ENCODE measurements around the gene CLEC16A.

Gene CLEC16A

DNA sequence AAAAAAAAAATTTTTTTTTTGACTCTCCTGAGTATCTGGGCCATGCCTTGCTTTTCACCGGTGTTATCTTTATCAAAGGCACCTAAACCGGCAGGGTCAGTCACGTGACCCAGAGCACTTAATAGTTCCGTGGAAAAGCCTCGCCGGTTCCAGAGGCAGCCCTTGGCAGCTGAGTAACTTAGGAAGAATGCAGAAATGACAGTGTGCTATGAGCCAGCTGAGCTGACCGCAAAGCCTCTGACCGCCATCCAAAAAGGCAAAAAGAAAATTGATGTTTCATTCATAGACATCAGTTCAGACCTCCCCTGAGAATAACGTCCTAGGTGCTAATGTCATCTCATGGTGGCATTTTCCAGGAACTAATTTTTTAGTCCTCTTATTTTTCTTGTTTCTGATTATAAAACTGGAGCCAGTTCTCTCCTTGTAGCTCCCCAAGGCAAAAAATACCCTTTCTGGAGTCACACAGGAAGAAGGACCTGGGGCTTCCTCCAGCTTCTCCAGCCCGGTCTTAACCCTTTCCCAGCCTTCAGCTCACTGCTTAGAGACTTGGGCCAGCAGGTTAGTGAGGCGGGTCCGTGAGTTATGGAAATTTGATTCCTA, 189.1 kb downstream of the CLEC16A start:
- DNase-seq, result no peak

DNA sequence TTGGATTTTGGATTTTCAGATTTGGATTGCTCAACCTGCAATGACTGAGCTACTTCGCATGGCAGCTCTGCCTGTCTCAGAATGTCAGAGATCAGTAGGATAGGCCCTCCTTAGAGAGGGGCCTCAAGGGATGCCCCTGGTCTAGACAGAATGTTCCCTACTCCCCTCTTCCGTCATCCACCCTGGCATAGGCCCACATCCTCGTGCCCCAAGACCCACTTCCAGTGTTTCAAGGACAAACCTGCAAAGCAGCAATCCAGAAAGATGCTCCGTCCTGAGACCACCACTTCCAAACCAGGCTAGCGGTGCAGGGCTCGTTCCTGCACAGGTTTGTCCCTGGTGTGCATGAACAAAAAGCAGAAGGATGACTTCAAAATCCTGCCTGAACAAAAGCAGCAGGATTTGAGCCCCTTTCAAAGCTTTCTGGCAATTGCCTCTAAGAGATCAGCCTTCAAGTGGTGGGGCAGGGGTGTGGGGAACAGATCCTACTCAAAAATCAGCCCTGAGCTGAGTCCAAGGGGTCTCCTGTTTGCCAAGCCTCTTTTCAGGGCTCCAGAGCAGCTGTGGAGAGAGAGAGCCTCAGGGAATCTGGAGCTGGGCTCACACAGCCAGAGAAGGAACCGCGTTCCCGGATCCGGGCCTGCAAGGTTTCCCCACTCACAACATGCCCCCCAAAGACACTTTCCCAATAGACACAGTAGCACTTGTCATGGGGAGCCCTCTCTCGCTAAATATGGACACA, 190.5 kb downstream of the CLEC16A start:
- no peak for DNase-seq

DNA sequence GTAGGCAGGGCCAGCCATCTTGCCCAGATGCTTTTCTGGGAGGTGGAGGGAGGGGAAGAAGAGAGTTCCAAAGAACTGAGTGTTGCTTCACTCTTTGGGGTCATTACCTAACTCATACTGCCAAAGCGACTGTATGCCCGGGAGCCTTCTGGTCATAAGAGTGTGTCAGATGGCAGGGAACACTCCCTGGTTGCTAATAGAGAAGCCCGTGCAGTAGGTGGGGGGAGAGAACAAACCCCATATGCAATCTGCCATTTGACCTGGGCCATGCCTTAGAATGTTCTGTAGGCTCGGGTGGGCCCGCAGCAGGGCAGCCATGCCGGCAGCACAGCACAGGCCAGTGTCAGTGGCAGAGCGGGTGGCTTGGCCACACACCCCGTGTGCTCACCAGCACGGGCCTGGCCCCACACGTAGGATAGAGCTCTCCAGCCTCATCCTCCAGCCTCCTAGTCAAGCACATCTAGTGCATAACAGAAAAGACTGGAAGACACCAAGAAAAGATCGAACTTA, 191.2 kb downstream of the CLEC16A start:
- no peak for DNase-seq

DNA sequence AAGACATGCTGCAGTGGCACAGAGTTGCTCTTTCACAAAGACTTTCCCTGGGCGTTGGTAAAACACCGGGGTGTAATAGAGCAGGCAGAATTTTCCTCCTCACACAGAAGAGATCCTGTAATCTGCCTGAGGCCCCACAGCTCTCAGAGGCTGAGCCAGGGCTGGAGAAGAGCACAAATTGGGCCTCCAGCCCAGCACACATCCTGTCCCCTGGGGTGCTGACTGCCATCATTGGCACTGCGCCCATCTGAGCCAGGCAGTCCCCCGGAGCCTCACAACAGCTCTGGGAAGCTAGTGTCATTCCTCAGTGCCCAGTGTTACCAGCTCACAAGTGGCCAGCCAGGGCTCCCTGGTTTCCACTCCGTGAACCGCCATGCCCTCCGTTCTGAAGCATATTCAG, 192.2 kb downstream of the CLEC16A start:
- DNase-seq, result peak; percentile 11

DNA sequence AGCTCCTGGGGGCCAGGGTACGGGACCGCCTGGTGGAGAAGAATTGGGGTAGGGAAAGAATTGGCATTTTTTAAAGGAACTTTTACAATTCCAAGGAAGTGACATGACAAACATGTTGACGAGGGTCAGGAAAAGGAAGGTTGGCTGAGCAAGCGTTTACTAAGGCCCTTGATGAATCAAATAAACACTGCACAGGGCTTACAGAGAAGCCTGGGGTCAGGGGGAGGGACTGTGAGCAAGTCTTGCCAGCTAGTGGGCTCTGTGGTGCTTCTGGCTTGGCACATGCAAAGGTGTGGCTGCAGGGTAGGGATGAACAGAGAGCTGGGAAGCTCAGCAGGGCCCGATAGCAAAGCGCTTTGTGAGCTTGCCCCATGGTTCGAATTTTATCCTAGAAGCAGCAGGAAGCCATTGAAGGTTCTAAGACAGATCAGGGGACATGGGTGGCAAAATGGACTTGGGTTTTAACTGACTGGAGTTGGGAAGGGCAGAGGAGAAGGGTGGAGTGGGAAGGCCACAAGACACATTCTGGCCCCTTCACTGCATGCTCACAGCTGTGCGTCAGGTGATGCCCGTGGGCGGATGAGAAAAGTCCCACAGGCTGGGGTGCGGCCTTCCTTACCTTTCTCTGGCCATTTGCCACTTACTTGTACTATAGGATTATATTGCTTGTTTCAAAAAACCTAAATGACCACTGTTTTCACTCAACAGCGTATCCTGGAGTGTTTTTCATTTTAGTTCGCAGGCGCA, 193.8 kb downstream of the CLEC16A start:
- no peak for DNase-seq

DNA sequence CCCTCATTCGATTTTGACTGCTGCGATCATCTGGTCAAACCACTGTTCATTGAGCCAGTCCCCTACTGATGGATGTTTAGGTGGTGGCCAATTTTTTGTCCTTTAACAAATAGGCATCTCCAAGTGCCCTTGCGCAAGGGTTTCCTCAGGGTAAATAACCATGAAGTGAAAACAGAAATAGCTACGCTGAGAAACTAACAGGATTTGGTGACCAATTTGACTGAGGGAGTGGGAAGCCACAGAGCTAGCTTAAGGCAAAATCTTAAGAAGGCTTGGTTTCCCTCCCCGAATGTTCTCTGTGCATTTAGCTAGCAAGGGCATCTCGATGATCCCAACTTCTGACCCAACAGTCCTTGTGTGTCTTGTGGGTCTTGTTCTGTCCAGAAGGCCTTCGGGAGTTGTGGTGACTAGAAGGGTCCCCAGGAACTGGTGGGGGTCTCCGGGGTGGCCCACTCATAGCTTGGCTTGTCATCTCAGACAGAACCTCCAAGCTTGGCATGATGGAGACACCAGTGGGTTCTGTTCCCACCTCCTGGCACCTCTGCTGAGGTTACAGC, 194.5 kb downstream of the CLEC16A start:
- DNase-seq, result no peak

DNA sequence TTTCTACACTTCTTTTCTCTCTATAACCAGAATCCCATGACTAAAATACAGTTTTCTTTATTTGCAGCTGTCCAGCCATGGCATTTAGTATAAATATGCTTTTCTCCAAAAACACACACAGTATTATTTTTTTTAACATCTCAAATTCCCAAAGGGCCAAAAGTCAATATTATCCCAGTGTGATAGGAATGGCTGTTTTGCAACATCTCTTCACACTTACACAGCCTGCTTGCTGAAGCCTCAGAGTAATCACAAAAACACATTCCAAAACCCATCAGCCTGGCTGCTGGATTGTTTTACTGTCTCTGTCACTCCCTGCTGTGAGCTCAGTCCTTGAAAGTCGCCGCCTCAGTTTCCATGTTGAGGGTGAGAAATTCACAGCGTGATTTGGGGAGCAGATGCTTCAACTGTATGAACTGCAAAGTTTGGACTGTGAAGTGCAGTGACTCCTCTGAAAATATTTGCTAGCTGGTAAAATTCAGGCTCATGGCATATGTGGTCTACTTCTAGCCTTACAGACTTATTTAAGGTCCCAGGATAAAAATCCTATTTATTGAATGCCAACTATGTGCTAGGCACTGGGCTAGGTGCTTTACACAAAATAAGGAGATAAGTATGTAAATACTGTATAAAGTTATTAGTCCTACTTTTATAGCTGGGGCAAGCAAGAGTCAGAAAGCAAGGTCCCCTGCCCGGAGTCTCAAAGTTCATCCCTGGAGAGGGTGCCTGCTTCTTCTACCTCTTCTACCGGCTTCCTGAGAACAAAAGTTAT, 195.1 kb downstream of the CLEC16A start:
- DNase-seq, result no peak

DNA sequence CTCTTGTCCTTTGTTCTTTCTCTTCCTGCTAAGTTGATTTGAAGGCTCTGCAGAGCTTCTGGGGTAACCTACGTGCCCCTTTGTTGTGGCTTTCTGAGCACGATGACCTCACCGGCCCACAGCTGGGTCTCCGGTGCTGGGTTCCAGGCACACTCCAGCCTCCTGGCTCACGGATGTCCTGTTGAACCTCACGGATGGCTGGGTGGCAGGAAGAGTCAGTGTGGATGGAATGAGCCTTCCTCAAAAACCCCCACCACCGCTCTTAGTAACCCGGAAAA, 195.7 kb downstream of the CLEC16A start:
- DNase-seq, result no peak

DNA sequence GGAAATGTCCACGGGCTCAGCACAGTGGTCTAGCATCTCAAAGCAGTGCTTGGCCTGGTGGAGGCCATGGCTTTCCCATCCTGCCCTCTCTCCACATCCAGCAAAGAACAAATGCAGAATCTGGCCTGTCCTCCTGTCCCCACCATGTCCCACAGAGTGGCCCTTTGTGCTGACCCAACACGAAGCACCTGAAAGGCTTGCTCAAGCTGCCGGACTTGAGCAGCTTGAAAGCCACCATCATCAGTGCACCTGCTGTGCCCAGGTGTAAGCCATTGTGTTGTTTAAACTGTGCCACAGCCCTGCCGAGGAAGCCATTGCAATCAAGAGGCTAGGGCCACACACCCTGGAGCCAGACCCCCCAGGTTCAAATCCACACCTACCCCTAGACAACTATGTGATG, 196.1 kb downstream of the CLEC16A start:
- no peak for DNase-seq

DNA sequence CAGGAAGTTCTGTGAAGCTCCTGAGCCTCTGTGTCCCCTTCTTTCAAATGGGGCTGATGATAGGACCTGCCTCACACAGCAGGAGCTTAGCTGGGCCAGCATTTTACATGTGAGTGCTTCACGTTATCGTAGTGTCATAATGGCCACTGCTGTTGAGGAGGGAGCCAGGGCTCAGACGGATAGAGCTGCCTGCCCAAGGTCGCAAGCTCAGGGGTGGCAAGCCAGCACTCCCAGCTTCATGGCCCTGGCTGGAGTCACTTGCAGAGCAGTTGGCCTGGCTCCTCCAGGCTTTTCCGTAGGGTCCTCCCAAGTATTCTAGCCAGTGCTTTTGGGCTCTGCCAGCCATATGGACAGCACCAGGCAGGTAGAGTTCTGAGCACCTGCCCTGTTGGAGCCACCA, 196.5 kb downstream of the CLEC16A start:
- DNase-seq, result no peak

DNA sequence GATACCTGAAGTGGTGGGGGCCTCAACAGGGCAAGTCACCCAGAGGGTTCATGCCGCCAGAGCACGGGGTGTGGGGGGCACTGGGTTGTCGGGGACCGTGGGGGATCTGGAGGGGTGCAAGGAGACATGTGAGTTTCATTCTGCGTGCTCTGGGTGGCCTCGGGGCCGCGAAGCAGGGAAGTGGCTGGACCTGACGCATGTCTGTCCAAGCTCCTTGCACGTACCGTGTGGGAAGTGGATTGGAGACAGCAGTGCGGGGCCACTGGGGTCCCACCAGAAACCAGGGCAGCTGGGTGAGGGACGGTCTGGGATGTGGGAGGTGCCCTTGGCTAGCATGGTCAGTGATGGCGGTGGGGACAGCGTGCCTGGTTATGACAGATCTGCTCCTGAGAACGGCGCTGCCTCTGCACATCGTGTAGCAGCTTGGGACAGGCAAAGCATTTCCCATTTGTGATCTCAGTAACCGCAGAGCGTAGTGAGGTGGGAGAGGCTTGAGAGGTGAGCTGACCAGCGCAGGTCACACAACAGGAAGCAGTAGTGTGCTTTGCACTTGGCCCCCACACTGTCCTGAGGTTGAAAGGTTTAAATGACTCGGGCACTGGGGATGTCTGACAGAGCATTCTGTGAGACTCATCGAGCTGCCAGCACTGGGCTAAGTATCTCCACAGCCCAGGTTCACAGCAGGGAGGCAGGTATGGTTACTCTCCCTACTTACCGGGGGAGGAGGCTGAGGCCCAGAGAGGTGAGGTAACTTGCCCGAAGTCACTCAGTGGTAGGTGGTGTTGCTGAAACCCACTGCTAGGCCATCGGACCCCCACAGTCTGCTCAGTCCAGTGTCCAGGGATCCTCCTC, 197.3 kb downstream of the CLEC16A start:
- DNase-seq, result no peak

DNA sequence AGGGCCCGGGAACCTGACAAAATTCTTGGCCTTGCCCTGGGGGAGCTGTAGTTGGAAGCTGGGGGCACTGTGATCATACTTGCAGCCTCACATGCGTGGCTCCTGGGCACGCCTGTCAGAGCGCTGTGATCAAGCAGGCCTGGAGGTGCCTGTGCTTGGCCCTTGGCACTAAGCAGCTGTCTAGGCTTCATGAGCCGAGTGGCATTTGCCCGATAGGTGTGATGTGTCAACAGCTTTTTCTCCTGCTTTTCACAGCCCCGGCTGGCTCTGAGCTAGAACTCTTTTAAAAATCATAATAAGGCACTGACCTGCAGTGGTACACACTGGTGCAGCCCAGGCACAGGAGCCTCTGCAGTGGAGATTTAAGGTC, 197.9 kb downstream of the CLEC16A start:
- no peak for DNase-seq

DNA sequence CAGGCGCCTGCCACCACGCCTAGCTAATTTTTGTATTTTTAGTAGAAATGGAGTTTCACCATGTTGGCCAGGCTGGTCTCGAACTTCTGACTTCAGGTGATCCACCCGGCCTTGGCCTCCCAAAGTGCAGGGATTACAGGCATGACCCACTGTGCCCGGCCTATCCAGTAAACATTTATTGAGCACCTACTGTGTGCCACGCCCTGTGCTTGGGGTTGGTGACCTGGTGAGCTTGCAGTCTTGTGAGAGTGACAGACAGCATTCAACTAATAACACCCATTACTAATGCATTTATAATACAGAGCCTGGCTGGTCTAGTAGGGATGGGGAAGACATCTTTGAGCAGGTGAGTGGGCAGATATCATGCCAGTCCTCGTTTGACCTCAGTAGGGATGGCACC, 198.6 kb downstream of the CLEC16A start:
- DNase-seq, result no peak

DNA sequence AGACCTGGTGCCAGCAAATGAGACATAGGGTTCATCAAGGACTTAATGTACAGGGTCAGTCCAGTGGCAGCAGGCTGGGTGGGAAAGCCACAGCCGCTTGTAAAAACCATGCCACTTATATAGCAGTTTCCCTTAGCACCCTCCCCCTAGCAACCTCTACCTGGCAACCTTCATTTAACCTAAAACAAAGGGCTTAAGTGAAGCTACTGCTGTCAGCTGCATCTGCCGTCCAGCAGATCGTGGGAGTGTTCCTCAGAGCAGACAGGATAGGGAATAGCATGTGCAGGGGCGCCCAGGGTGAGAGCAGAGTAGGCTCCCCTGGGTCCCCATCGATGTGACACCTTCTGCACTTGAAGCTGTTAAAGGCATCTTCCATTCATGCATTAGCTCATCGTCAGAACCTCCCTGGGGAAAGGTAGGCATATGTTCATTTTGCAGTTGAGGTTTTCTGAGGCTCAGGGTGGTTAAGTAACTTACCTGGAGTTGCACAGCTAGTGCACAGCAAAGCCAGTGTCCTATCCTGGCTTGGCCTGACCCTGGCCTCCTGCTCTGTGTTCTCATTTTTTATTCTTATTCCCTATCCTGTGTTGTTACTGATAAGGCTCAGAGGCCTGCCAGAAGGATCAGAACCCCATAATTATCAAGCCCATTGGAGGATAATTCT, 199.1 kb downstream of the CLEC16A start:
- DNase-seq, result peak; percentile 26

DNA sequence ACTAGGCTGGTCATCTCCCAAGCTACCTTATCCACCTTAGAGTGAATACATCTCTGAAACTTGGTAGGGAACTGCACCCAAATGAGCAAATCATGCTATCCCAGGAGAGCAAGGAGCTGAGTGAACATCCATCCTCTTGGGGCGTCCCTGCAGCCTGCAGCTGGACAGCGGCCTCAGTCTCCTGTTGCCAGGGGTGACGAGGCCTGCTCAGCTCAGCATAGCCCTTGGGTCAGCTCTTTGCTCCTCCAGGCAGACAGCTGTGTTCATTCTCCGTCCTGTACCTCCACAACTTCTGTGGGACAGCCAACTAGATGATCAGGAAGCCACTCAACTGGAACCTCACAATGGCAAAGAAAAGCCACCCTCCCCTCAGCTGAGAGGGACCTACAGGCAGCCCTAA, 199.8 kb downstream of the CLEC16A start:
- no peak for DNase-seq

DNA sequence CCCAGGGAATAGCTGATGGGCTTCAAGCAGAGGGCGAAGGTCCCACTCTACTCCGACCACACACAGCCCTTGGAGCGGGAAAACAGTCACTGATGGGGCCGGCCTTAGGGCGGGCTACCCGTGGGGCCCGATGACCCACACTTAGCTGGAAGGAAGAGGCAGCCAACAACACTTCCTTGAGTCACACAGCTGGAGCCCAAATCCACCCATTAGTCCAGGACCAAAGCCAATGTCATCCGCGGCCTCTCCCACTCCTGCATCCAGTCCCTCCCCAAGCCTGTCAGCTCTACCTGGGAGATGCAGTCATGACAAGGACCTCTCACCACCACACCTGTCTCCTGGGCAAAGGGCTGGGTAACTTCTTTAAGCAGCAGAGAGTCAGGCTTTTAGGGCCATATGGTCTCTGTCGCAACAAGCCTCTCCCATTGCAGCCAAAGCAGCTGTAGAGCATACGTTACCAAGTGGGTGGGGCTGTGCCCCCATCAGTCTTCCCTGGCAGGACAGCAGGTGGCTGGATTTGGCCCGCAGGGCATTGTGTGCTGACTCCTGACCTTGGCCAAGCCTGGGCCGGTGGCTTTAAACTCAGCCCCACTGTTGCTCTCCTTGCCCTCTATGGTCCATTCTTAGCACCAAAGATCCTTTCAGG, 200.9 kb downstream of the CLEC16A start:
- DNase-seq, result no peak

DNA sequence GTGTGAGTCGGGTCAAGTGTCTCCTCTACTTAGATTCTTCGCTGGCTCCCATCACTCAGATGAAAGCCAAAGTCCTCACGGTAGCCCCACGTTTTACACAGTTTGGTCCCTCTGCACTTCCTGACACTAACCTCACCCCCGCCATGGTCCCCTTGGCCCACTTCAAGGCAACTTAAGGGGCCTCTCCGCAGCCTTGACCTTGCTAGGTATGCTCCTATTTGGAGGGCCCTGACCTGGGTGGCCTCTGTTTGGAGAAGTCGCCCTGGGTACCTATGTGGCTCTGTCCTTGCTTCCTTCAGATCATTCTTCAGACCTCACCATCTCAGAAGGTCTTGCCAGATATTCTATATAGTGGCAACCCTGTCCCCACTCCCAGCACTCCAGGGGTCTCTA, 201.5 kb downstream of the CLEC16A start:
- no peak for DNase-seq

DNA sequence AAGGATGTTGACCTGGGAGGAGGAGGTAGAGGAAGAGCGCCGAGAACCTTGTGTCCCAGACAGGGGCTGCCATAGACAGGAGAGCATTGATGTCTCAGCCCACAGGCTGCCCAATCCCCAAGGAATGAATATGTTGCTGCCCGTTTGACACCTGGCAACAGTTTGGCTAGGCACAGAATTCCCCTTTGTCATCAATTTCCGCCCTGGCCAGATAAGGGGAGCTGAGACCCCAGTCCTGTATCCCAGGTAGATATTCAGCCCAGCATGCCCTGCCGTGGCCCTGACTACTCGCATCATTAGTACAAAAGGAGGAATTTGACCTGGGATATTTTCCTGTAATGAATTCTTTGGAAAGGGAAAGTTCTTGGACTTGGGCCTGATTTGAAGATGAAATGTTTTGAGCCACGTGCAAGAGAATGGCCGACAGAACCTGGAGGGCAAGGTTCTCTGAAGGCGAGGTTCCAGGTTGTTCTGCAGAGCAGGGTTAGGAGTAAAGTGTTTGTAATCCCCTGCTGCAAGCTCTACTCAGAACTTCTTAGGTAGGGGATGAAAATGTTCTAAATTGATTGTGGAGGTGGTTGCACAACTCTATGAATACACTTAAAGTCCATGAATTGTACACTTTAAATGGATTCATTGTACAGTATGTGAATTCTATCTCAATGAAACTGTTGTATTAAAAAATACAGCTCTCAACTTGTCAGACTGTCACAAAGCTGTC, 202.8 kb downstream of the CLEC16A start:
- DNase-seq, result no peak

DNA sequence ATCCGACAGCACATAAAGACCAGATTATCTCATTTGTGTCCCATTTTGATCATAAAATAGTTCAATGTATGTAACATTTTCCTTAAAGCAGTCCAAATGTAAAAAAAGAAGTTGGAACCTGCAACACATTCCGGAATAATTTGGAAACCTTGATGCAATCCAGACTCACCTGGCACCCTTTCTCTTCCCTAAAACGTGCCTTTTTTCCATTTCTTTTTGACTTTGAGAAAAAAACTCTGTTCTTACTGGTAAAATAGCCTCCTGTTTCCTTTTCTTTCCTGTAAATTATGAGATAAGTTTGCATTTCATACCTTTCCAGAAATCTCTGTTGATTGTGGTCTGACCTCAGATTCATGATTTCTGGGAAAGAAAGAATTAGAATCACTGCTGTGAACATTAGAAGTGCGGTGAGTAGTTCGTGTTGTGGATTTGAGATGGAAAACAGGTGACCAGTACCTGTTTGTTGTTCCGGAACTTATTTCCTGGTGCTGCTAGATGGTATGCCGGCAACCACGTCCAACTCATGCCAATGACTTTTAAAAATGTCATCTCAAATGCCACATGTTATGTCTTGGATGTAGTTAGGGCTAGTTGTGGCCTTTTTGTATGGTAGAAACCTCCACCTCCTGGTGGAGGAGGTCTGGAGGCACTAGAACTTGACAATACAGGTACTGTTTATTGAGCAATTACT, 203.5 kb downstream of the CLEC16A start:
- DNase-seq, result no peak

All from NCI-H1436 (cell line).